Vagina (tissue), 2 donors: Measurements from ENCODE around the gene IBA57.

Experiments used
- POLR2A ChIP-seq, 2 donors: fragments of 450-650 bp; IDR thresholded peaks; one replicate each; pipeline ENCODE4 v1.6.1; 2017; ENCODE audit warnings: antibody characterized with exemption in 2 of 2, mild to moderate bottlenecking in 2 of 2, moderate library complexity in 2 of 2
- POLR2AphosphoS5 ChIP-seq, 2 donors: sonication (generic); formaldehyde crosslinking; IDR thresholded peaks; one replicate each; pipeline ENCODE4 v1.9.0; 2017; ENCODE audit warnings: antibody characterized with exemption in 2 of 2, mild to moderate bottlenecking in 2 of 2, low read depth in 1 of 2; ENCODE audit not compliant: insufficient read depth in 1 of 2
- TF ChIP-seq, protein P1 (sequence below), 3 experiments: fragments of 450-650 bp in 2 of 3; fragments of 200-600 bp in 1 of 3; sonication (generic) in 1 of 3; IDR thresholded peaks; one replicate each; pipeline ENCODE4 v1.5.1; 2017 to 2019; ENCODE audit warnings: antibody characterized with exemption in 3 of 3, mild to moderate bottlenecking in 2 of 3, moderate library complexity in 2 of 3

DNA sequence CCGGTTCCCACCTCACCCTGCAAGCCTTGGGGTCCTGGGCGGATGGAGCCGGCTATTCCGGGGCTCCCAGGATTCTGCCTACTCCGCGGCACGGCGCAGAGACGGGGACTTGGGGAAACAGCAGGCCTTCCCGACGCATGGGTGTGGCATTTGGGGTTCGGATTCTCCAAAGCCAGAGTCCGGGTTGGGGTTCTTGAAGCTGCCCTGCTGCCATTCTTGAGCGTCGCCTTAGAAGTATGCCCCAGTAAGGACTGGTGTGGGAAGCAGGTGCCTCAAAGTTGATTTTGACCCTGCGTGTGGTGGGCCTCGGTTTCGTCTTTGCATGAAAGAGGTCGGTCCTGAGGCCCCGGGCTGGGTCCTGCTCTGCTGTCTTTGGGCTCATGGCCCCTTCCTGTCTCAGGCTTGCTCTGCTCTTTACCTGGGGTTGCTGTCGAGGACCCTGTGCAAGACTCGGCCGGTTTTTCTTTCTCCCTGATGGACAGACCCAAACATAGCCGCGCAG lies 24.8 kb upstream of the IBA57 start:
- TF ChIP-seq, protein P1, sequence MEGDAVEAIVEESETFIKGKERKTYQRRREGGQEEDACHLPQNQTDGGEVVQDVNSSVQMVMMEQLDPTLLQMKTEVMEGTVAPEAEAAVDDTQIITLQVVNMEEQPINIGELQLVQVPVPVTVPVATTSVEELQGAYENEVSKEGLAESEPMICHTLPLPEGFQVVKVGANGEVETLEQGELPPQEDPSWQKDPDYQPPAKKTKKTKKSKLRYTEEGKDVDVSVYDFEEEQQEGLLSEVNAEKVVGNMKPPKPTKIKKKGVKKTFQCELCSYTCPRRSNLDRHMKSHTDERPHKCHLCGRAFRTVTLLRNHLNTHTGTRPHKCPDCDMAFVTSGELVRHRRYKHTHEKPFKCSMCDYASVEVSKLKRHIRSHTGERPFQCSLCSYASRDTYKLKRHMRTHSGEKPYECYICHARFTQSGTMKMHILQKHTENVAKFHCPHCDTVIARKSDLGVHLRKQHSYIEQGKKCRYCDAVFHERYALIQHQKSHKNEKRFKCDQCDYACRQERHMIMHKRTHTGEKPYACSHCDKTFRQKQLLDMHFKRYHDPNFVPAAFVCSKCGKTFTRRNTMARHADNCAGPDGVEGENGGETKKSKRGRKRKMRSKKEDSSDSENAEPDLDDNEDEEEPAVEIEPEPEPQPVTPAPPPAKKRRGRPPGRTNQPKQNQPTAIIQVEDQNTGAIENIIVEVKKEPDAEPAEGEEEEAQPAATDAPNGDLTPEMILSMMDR (IDR thresholded peaks at IDR 0.05) = no peak
- TF ChIP-seq POLR2A (IDR thresholded peaks at IDR 0.05) (no peak), POLR2AphosphoS5 (IDR thresholded peaks at IDR 0.05; ENCODE audit: insufficient read depth in 1 of 2, low read depth in 1 of 2) (no peak)
